Immature natural killer cell (primary cell): ENCODE results near the gene TCN2. TPM values are rescaled to one million over a fixed set of nuclear protein-coding genes. Genes with fewer than 3 reads are reported as not detected.
"Not testable (repeated sequence)": the region's sequence is repeated elsewhere in the genome, so short reads cannot be mapped to it uniquely, and the experiment has no call there.

Source experiments
- DNase-seq, 3 donors: peaks; one replicate each; pipeline ENCODE4 v3.0.0; 2022; ENCODE audit warnings: mixed read lengths in 1 of 3
- H3K27ac Mint-ChIP-seq, 6 donors: one replicate each; pipeline ENCODE4 v1.8.0; 2020; ENCODE audit warnings: mixed read lengths in 6 of 6, mild to moderate bottlenecking in 5 of 6, inconsistent platforms in 4 of 6, moderate library complexity in 3 of 6
- H3K27me3 Mint-ChIP-seq, 3 donors: one replicate each; pipeline ENCODE4 v1.8.0; 2020 to 2021; ENCODE audit warnings: low read depth in 3 of 3, mild to moderate bottlenecking in 3 of 3, mixed read lengths in 3 of 3, moderate library complexity in 3 of 3, inconsistent platforms in 1 of 3
- H3K36me3 Mint-ChIP-seq, 3 donors: one replicate each; pipeline ENCODE4 v1.8.0; 2020; ENCODE audit warnings: mixed read lengths in 3 of 3, inconsistent platforms in 2 of 3, mild to moderate bottlenecking in 2 of 3
- H3K4me1 Mint-ChIP-seq, 2 donors: one replicate each; pipeline ENCODE4 v1.8.0; 2020; ENCODE audit warnings: inconsistent platforms in 2 of 2, mild to moderate bottlenecking in 2 of 2, mixed read lengths in 2 of 2, moderate library complexity in 1 of 2
- H3K4me3 Mint-ChIP-seq, 5 donors: one replicate each; pipeline ENCODE4 v1.8.0; 2020; ENCODE audit warnings: mild to moderate bottlenecking in 5 of 5, mixed read lengths in 5 of 5, inconsistent platforms in 3 of 5, moderate library complexity in 3 of 5
- H3K9me3 Mint-ChIP-seq, 6 donors: one replicate each; pipeline ENCODE4 v1.8.0; 2020; ENCODE audit warnings: mild to moderate bottlenecking in 6 of 6, mixed read lengths in 6 of 6, inconsistent platforms in 4 of 6, moderate library complexity in 3 of 6
- polyA plus RNA-seq, 3 donors: library from polyadenylated mRNA; unstranded; fragments of 300-500 nt; fragmentation: Illumina TruSeq; gene quantifications; one replicate each; pipeline ENCODE4 v1.2.3, GENCODE V29; 2021

The TCN2 gene
- polyA plus RNA-seq, 3 donors from 2014 or later = 0.14 to 0.59 TPM; not detected in 1

DNA sequence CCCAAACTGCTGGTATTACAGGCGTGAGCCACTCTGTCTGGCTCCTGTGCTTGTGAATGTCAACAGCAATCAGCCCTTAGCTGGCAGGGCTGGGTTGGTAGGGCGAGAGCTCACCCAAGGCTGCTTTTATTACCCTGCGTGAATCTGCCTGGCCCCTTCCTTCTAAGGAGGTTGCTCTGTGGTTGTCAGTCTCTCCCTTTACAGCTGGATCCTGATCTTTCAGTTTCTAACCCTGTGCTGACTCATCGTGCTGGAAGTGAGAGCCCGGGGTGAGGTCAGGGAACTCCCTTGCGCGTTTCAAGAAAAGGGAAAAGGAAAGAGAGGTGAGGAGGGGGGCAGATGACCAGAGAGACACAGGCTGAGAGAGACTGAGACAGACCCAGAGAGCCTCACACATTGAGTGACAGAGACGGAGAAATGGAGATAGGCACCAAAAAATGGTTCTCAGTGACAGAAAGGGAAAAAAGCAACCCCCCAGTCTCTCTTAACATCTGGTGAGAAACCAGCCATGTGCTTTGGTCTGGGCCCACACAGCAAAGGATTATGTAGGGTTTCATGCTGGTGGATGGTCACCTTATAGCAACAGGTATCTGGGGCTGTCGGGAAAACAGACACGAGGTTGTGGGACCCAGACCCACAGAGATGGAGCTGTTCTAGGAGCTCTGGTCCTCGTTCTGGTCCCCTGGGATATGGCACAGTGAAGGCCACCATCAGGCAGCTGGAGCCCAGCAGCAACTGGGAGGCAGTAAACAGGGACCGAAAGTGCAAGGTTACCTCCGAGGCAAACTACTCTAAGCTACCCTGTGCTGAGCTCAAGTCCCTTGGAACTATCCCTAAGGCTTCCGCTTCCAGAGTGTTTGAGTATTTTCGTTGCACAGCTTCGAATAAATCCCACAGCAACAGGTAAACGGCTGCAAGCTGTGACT, 2.5 kb downstream of the TCN2 start:
- Mint-ChIP-seq H3K27me3 (peaks cover 0 to 3% (median 0%) of the 10 kb centered on the region in 3 donors), H3K4me3 (peak overlapping the region in 3 of 5 donors; percentile 4 to 52 (median 45)), H3K4me1 (peaks cover 19 to 24% of the 10 kb centered on the region in 2 donors), H3K9me3 (no peaks in the 10 kb centered on the region), H3K27ac (peak overlapping the region in 1 of 6 donors; percentile 65), H3K36me3 (no peaks in the 10 kb centered on the region)
- no peak for DNase-seq

DNA sequence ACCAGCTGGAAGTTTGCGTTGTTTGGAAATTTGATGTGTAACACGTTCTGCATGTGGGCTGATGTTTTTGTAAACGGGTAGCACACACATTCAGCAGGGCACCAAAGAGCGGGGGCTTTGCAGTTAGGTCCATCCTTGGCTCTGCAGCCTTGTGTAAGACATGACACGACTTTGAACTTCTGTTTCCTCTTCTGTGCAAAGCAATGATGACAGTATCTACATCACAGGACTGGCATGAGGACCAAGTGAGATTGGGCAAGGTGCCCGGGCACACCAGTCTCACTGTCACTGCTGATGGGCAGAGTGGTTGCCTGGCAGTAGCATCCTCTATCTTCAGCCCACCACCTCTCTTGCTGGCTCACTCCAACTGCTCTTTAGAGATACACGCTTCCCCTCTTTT, 3.3 kb downstream of the TCN2 start:
- peaks cover 0 to 3% (median 0%) of the 10 kb centered on the region in 3 donors for H3K27me3 Mint-ChIP-seq
- no peak for DNase-seq
- H3K9me3 Mint-ChIP-seq = no peaks in the 10 kb centered on the region
- H3K4me3 Mint-ChIP-seq = no peak overlapping the region
- peaks cover 19 to 23% of the 10 kb centered on the region in 2 donors for H3K4me1 Mint-ChIP-seq
- H3K36me3 Mint-ChIP-seq = no peaks in the 10 kb centered on the region
- H3K27ac Mint-ChIP-seq = no peak overlapping the region

GRCh38 chr22:30611197-30611596, 4.2 kb downstream of the TCN2 start:
- Mint-ChIP-seq H3K36me3 (no peaks in the 10 kb centered on the region), H3K9me3 (no peaks in the 10 kb centered on the region), H3K4me3 (no peak overlapping the region), H3K27me3 (peaks cover 0 to 5% (median 2%) of the 10 kb centered on the region in 3 donors), H3K27ac (no peak overlapping the region), H3K4me1 (peaks cover 11 to 14% of the 10 kb centered on the region in 2 donors)
- no peak for DNase-seq

GRCh38 chr22:30612789-30613188, 5.8 kb downstream of the TCN2 start:
- Mint-ChIP-seq H3K27me3 (peaks cover 0 to 3% (median 2%) of the 10 kb centered on the region in 3 donors), H3K9me3 (no peaks in the 10 kb centered on the region), H3K36me3 (no peaks in the 10 kb centered on the region), H3K27ac (no peak overlapping the region), H3K4me3 (no peak overlapping the region), H3K4me1 (no peaks in the 10 kb centered on the region)
- no peak for DNase-seq

DNA sequence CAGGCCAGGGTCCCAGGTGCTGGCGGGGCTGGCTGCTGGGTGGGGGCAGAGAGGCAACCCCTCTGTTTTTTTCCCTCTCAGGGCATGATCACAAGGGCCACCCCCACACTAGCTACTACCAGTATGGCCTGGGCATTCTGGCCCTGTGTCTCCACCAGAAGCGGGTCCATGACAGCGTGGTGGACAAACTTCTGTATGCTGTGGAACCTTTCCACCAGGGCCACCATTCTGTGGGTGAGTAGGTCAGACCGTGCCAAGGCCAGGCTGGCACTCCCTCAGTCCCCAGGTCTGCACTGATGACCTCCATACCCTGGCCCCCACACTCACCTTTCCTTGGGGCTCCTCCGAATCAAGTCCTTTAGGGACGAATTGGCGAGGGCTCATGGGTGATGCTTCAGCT, 7.3 kb downstream of the TCN2 start:
- no peak overlapping the region for H3K27ac Mint-ChIP-seq

GRCh38 chr22:30614879-30615278, 7.9 kb downstream of the TCN2 start:
- no peaks in the 10 kb centered on the region for H3K36me3 Mint-ChIP-seq
- H3K27me3 Mint-ChIP-seq = peaks cover 0 to 3% (median 2%) of the 10 kb centered on the region in 3 donors
- DNase-seq = no peak
- H3K9me3 Mint-ChIP-seq = no peaks in the 10 kb centered on the region
- H3K27ac Mint-ChIP-seq = no peak overlapping the region
- no peak overlapping the region for H3K4me3 Mint-ChIP-seq
- H3K4me1 Mint-ChIP-seq = no peaks in the 10 kb centered on the region

More for the DNA sequence above, 7.3 kb downstream of the TCN2 start:
- DNase-seq = no peak
- H3K4me3 Mint-ChIP-seq = no peak overlapping the region
- H3K4me1 Mint-ChIP-seq = no peaks in the 10 kb centered on the region
- no peaks in the 10 kb centered on the region for H3K36me3 Mint-ChIP-seq
- peaks cover 0 to 3% (median 2%) of the 10 kb centered on the region in 3 donors for H3K27me3 Mint-ChIP-seq
- H3K9me3 Mint-ChIP-seq = no peaks in the 10 kb centered on the region

DNA sequence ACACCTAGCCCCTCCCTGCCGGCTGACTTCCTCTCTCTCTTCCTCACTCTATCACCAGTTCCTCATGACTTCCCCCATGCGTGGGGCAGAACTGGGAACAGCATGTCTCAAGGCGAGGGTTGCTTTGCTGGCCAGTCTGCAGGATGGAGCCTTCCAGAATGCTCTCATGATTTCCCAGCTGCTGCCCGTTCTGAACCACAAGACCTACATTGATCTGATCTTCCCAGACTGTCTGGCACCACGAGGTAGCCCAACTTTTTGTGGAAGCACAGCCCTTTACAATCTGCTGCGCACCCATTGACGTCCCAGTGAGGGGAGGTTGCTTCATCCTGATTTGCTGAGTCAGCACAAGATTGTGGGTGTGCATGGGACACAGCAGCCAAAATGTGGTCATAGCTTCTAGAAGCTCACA, 8.6 kb downstream of the TCN2 start:
- Mint-ChIP-seq H3K9me3 (no peaks in the 10 kb centered on the region), H3K36me3 (no peaks in the 10 kb centered on the region), H3K4me1 (no peaks in the 10 kb centered on the region), H3K27ac (peak overlapping the region in 1 of 6 donors; percentile 35), H3K27me3 (peaks cover 0 to 3% (median 2%) of the 10 kb centered on the region in 3 donors), H3K4me3 (no peak overlapping the region)
- no peak for DNase-seq

DNA sequence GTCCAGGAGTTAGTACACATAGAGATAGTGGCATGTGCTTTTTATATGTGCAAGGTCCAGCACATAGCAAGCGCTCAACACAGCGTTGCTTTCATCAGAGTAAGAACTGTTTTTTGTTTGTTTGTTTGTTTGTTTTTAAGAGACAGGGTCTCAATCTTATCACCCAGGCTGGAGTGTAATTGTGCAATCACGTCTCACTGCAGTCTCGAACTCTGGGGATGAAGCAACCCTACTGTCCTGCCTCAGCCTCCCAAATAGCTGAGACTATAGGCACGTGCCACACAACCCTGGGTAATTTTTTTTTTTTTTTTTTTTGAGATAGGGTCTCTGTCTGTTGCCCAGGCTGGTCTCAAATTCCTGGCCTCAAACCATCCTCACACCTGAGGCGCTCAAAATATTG, 10.8 kb downstream of the TCN2 start:
- H3K27ac Mint-ChIP-seq = no peak overlapping the region
- H3K4me1 Mint-ChIP-seq = no peaks in the 10 kb centered on the region

GRCh38 chr22:30619909-30620308, 12.9 kb downstream of the TCN2 start:
- H3K4me3 Mint-ChIP-seq, H3K27ac Mint-ChIP-seq, DNase-seq, H3K4me1 Mint-ChIP-seq, H3K36me3 Mint-ChIP-seq, H3K9me3 Mint-ChIP-seq, H3K27me3 Mint-ChIP-seq: not testable (repeated sequence)

More for the DNA sequence above, 10.8 kb downstream of the TCN2 start:
- Mint-ChIP-seq H3K9me3 (no peaks in the 10 kb centered on the region), H3K4me3 (no peak overlapping the region), H3K36me3 (no peaks in the 10 kb centered on the region), H3K27me3 (peaks cover 2 to 5% (median 3%) of the 10 kb centered on the region in 3 donors)
- no peak for DNase-seq

DNA sequence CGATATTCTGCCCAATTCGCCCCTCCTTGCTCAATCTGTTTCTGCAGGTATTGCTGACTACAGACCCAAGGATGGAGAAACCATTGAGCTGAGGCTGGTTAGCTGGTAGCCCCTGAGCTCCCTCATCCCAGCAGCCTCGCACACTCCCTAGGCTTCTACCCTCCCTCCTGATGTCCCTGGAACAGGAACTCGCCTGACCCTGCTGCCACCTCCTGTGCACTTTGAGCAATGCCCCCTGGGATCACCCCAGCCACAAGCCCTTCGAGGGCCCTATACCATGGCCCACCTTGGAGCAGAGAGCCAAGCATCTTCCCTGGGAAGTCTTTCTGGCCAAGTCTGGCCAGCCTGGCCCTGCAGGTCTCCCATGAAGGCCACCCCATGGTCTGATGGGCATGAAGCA, 19.4 kb downstream of the TCN2 start:
- Mint-ChIP-seq H3K4me3 (no peak overlapping the region), H3K4me1 (no peaks in the 10 kb centered on the region), H3K9me3 (no peaks in the 10 kb centered on the region), H3K27ac (no peak overlapping the region), H3K36me3 (no peaks in the 10 kb centered on the region), H3K27me3 (peaks cover 0 to 7% (median 2%) of the 10 kb centered on the region in 3 donors)
- no peak for DNase-seq

DNA sequence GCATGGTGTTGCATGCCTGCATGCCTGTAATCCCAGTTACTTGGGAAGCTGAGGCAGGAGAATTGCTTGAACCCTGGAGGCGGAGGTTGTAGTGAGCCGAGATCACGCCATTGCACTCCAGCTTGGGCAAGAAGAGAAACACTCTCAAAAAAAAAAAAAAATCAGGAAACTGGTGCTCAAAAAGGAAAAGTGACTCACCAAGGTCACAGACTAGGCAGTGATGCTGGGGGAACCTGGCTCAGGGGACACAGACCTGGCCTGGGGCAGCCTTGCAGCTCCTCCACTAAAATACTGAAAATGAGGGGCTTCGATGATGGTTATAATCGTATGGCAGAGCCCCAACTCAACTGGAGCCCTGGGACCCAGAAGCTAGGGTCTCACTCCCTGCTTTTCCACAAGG, 20.5 kb downstream of the TCN2 start:
- Mint-ChIP-seq H3K9me3 (no peaks in the 10 kb centered on the region), H3K27me3 (peaks cover 0 to 4% (median 0%) of the 10 kb centered on the region in 3 donors), H3K4me3 (no peak overlapping the region), H3K4me1 (no peaks in the 10 kb centered on the region), H3K27ac (no peak overlapping the region), H3K36me3 (no peaks in the 10 kb centered on the region)
- DNase-seq = no peak

GRCh38 chr22:30628491-30628890, 21.5 kb downstream of the TCN2 start:
- Mint-ChIP-seq H3K4me1 (no peaks in the 10 kb centered on the region), H3K27ac (no peak overlapping the region), H3K4me3 (no peak overlapping the region), H3K36me3 (no peaks in the 10 kb centered on the region), H3K9me3 (no peaks in the 10 kb centered on the region), H3K27me3 (peaks cover 0 to 4% (median 0%) of the 10 kb centered on the region in 3 donors)
- no peak for DNase-seq

DNA sequence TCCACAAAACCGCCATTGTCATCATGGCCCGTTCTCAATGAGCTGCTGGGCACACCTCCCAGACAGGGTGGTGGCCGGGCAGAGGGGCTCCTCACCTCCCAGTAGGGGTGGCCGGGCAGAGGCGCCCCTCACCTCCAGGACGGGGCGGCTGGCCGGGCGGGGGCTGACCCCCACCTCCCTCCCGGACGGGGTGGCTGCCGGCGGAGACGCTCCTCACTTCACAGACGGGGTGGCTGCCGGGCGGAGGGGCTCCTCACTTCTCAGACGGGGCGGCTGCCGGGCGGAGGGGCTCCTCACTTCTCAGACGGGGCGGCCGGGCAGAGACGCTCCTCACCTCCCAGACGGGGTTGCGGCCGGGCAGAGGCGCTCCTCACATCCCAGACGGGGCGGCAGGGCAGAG, 24.5 kb downstream of the TCN2 start:
- not testable (repeated sequence) for H3K27me3 Mint-ChIP-seq, H3K9me3 Mint-ChIP-seq, H3K27ac Mint-ChIP-seq, DNase-seq, H3K4me3 Mint-ChIP-seq, H3K36me3 Mint-ChIP-seq
- peaks cover 13 to 14% of the 10 kb centered on the region in 2 donors for H3K4me1 Mint-ChIP-seq

DNA sequence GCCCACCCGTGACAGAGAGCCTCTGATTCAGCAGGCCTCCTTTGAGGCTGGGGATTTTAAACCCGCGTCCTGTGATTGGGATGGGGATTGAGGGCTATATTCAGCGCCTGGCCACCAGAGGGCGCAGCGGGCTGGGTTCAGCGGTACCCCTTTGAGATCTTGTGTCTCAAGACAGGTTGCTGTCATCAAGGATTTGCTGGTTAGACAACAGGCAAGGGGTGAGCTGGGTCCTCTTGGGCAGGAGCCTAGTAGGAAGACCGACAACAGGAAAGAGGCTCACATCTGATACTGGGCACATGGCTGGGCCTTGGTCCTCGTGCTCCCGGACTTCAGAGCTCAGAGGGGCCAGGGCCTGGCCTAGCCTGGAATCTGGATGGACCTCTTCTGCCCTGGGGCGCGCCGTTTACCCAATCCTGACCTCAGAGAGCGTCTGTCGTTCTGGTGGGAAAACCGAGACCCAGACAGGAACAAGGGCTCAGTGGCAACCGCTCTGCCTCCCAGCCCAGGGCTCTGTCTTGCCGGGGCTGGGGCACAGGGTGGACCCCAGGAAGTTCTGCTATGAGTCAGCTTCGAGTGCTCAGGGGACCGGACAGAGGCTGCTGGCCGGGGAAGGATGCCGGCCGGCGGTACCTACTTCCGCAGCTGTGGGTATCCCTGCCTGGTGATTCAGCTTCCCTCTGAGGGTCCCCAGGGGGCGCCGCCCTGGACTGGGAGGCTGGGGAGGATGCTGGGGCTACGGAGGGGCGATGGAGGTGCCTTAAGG, 27.7 kb downstream of the TCN2 start:
- Mint-ChIP-seq H3K27me3 (peaks cover 1 to 6% (median 3%) of the 10 kb centered on the region in 3 donors), H3K27ac (peak overlapping the region; percentile 86 to 96 (median 94)), H3K4me3 (peak overlapping the region; percentile 77 to 87 (median 84)), H3K4me1 (peaks cover 19 to 20% of the 10 kb centered on the region in 2 donors), H3K9me3 (peaks cover 0 to 2% (median 0%) of the 10 kb centered on the region in 6 donors), H3K36me3 (peaks cover 0 to 4% (median 0%) of the 10 kb centered on the region in 3 donors)
- DNase-seq = peak; percentile 83 to 85 (median 83)
